ENCODE results near the gene SVIL.

- TF ChIP-seq CREB1 (IDR thresholded peaks at IDR 0.05; ENCODE audit: low read depth) (no peak), REST (IDR thresholded peaks at IDR 0.05; ENCODE audit: low read depth) (no peak), YY1 (IDR thresholded peaks at IDR 0.05; ENCODE audit: low read depth) (no peak), EP300 (IDR thresholded peaks at IDR 0.05; ENCODE audit: borderline replicate concordance) (no peak)
Observed at GRCh38 chr10:29647478-29647877, 12.7 kb upstream of the SVIL start.
